Stimulated activated CD8-positive, alpha-beta memory T cell treated with anti-CD3 and anti-CD28 coated beads, Interleukin-15, amount 100 ng/mL, for 48 hours (primary cell): ENCODE data around the gene RNPS1.
A peak's percentile ranks its signal among the peaks of the same experiment; 100 is the strongest.
"Not testable (repeated sequence)": the region's sequence is repeated elsewhere in the genome, so short reads cannot be mapped to it uniquely, and the experiment has no call there.

Experiments
- DNase-seq, 2 donors: peaks; one replicate each; pipeline ENCODE4 v3.0.0-alpha.2; 2020; ENCODE audit warnings: low read depth in 2 of 2

The RNPS1 gene

GRCh38 chr16:2257726-2258125, 10.2 kb downstream of the RNPS1 start:
- no peak for DNase-seq

GRCh38 chr16:2256531-2257140, 11.3 kb downstream of the RNPS1 start:
- DNase-seq, result no peak

- DNase-seq, result no peak
Observed at GRCh38 chr16:2253293-2253692, 14.6 kb downstream of the RNPS1 start.

- DNase-seq, result no peak
Observed at GRCh38 chr16:2252806-2253148, 15.1 kb downstream of the RNPS1 start.

DNA sequence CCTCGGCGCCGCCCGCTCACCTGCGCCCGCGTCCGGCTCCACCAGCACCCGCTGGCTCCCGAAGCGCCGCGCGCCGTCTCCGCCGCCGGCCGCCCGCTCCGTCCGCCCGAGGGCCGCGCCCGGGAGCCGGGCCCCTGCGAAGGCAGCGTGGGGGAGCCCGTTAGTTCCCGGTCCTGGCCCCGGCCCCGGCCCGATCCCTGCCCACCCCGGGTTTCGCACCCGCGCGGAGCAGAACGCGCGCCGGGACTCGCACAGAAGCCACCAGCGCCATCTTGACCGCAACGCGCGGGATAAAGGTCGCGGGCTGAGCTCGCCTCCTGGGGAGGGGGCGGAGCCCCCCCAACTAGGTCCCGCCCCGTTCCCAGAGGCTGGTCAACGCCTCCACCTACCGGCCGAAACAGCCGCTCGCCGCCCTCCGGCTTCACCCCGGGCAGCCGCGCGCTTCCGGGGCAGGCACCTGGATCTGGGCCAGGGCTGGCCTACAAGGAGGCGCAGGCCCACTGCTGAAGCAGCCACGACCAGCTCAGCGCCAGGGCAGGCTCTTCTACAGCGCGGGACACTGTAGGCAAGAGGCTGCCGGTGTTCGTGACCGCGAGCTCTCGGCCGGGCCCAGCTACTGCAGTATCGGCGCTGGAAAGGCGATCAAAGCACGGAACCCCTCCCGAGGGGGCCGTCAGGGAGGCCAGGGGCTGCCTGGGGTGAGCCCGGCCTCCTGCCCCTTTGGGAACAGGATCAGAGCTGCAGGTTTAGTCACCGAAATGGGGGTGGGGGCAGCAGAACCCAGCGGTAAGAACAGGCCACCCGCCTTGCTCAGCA, 16.4 kb downstream of the RNPS1 start, which contains the start of gene ECI1:
Gene ECI1, minus strand, starts transcription at position 292 of the 816 bp plus-strand sequence. Its CDS starts 21 bp downstream, at position 271.
- DNase-seq, result peak; percentile 84

- DNase-seq, result peak in 1 of 2 donors; percentile 25
Observed at GRCh38 chr16:2250652-2251295, 17.2 kb downstream of the RNPS1 start.

- no peak for DNase-seq
Observed at GRCh38 chr16:2246301-2246885, 21.5 kb downstream of the RNPS1 start.

GRCh38 chr16:2244926-2245795, 22.8 kb downstream of the RNPS1 start:
- no peak for DNase-seq

DNA sequence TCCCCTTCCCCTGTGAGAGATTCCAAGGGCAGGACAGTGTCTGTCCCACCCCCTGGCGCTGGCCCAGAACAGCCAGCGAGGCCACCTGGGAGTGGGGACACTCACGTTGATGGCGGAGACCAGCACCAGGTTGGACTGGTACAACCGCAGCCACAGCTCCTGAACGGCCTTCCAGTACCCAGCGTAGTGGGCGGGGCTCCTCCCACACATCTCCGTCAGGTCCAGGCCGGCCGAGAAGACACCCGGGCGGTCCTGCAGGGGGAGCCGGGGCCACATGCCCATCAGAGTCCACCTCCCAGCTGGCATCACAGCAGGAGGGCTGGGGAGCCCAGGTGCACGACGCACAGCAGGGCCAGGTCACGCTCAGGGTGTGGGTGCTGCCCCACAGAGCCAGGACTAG, 23.6 kb downstream of the RNPS1 start:
- no peak for DNase-seq

GRCh38 chr16:2243781-2244180, 24.1 kb downstream of the RNPS1 start:
- DNase-seq, result no peak

GRCh38 chr16:2243031-2243528, 24.8 kb downstream of the RNPS1 start:
- DNase-seq, result no peak

DNA sequence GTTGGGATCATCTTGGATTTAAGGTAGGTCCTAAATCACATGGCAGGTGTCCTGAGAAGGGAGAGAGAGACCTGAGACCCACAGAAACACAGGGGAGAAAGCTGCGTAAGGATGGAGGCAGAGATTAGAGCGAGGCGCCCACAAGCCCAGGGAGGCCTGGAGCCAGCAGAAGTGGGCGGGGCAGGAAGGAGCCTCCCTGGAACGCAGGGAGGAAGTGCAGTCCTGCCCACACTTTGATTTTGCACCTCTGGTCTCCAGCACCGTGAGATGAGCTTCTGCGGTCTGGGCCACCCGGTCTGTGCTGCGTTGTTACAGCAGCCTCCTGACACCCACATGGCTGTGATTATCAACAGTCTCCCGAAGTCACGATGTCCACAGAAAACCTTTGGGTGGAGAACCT, 25.3 kb downstream of the RNPS1 start:
- DNase-seq, result no peak

DNA sequence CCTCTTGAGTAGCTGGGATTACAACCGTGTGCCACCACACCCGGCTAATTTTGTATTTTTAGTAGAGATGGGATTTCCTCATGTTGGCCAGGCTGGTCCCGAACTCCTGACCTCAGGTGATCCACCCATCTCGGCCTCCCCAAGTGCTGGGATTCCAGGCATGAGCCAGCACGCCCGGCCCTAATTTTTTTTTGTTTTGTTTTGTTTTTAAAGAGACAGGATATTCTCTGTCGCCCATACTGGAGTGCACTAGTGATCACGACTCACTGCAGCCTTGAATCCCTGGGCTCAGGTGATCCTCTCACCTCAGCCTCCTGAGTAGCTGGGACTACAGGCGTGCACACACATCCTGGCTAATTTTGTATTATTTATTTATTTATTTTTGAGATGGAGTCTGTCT, 27.6 kb downstream of the RNPS1 start:
- not testable (repeated sequence) for DNase-seq

- no peak for DNase-seq
Observed at GRCh38 chr16:2238838-2239675, 28.9 kb downstream of the RNPS1 start.

GRCh38 chr16:2238150-2238837, 29.6 kb downstream of the RNPS1 start:
- no peak for DNase-seq

DNA sequence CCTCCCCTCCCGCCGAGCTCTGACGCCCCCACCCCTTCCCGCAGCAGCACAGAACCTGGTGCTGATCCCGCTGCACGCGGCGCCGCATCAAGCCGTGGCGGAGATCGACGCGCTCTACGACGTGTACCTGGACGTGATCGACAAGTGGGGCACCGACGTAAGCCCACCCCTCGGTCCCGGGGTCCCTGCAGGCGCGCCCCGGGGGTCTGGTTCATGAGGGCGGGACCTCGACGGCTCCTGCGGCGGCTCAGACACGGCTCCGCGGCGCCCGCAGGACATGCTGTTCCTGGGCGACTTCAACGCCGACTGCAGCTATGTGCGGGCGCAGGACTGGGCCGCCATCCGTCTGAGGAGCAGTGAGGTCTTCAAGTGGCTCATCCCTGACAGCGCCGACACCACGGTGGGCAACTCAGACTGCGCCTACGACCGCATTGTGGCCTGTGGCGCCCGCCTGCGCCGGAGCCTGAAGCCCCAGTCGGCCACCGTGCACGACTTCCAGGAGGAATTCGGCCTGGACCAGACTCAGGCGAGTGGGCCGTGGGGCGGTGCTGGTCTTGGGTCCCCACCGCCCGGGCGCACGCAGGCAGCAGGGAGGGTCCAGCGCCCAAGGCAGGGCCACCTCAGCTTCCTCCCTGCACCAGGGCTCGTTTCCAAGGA, 30.3 kb downstream of the RNPS1 start:
- no peak for DNase-seq

GRCh38 chr16:2237102-2237482, 30.8 kb downstream of the RNPS1 start:
- DNase-seq, result no peak

GRCh38 chr16:2236337-2237101, 31.4 kb downstream of the RNPS1 start, which contains the start of gene DNASE1L2:
Gene DNASE1L2, plus strand, starts transcription at chr16:2236444. Its CDS starts 373 bp downstream, at chr16:2236817.
- DNase-seq, result no peak
